Right cardiac atrium (tissue), 5 donors: ENCODE results near the gene ZDHHC11. TPM values are rescaled to one million over a fixed set of nuclear protein-coding genes. Genes with fewer than 3 reads are reported as not detected.
"Not testable (repeated sequence)": the region's sequence is repeated elsewhere in the genome, so short reads cannot be mapped to it uniquely, and the experiment has no call there.

Experiments used
- ATAC-seq, 2 donors: fragments of 200-7000 bp; cut with Tn5 transposase; one replicate each; pipeline versions ENCODE4 v1.8.0 to v1.9.1; 2020; ENCODE audit warnings: moderate library complexity in 2 of 2, mild to moderate bottlenecking in 1 of 2
- DNase-seq, 3 donors: peaks; one replicate each; pipeline ENCODE4 v3.0.0-alpha.2; 2020
- H3K27ac ChIP-seq: one replicate; pipeline ENCODE4 v1.5.1; 2013; ENCODE audit warnings: mild to moderate bottlenecking, low read length, control low read depth, moderate library complexity
- H3K27me3 ChIP-seq: one replicate; pipeline ENCODE4 v1.6.1; 2013; ENCODE audit not compliant: control insufficient read depth, insufficient read depth
- H3K4me1 ChIP-seq: one replicate; pipeline ENCODE4 v1.6.1; 2013; ENCODE audit warnings: low read length; ENCODE audit not compliant: control insufficient read depth, insufficient read depth
- H3K4me3 ChIP-seq: one replicate; pipeline ENCODE4 v1.5.1; 2013; ENCODE audit warnings: low read length, control low read depth
- H3K9me3 ChIP-seq: one replicate; pipeline ENCODE4 v1.6.1; 2013; ENCODE audit warnings: low read length; ENCODE audit not compliant: control insufficient read depth
- WGBS: extraction: QIAGEN DNeasy Blood & Tissue Kit; methylation state at CpG from one replicate; pipeline ENCODE4 v1.1.7; 2013; 5-methylcytosine and 5-hydroxymethylcytosine counted together
- intact Hi-C, 4 donors: fragments of 100-400 bp; cut with DNase I; formaldehyde crosslinking; loops; one replicate each; pipeline versions ENCODE4 v1.11.0 to v1.14.0; 2022 to 2023
- polyA plus RNA-seq: library from polyadenylated mRNA; stranded (reverse); fragments of 200-250 nt; gene quantifications from one replicate; pipeline ENCODE4 v1.2.3, GENCODE V29; 2013
- total RNA-seq, 4 donors: library from RNA; stranded (reverse); fragmentation: NEBNext Ultra II Directional; extraction: Animal tissue kit (Norgen Biotek cat#: 25700); gene quantifications; one replicate each; pipeline ENCODE4 v1.2.1, GENCODE V29; 2021
- donor health status: healthy with polysubstance abuse.
- donor health status: DM: no; HTN: yes; CAD: no.
- donor health status: DM: no; HTN: no; CAD: no.
- donor health status: DM: no; HTN: yes; CAD: no; lungs with severe emphysema.
- donor health status: DM: yes; HTN: yes; CAD: no.

Gene ZDHHC11
- total and polyA plus RNA-seq, 5 donors, result 5.8 to 66.1 (median 25.0) TPM

- intact Hi-C loops, H3K9me3 ChIP-seq, H3K4me1 ChIP-seq, H3K4me3 ChIP-seq, H3K27me3 ChIP-seq, H3K27ac ChIP-seq, DNase-seq: not testable (repeated sequence)
- 0% methylated on average over 1 of the region's 1 CpG for WGBS
- peak in 1 of 2 donors; percentile 45 for ATAC-seq
Measured at GRCh38 chr5:825544-825943, 25.2 kb downstream of the ZDHHC11 start.

GRCh38 chr5:821504-821903, 29.3 kb downstream of the ZDHHC11 start:
- Histone ChIP-seq H3K27ac (no peak overlapping the region), H3K4me1 (no peaks in the 10 kb centered on the region), H3K4me3 (no peak overlapping the region), H3K9me3 (peaks cover 9% of the 10 kb centered on the region), H3K27me3 (no peaks in the 10 kb centered on the region)
- no peak for ATAC-seq
- WGBS, result no CpG with 5 or more reads among the region's 8 CpGs
- intact Hi-C loops, result no loop called here
- DNase-seq, result no peak

- DNase-seq (no peak), ATAC-seq (no peak)
- intact Hi-C loops, result no loop called here
- Histone ChIP-seq H3K4me3 (no peak overlapping the region), H3K27ac (no peak overlapping the region), H3K4me1 (no peaks in the 10 kb centered on the region), H3K9me3 (peaks cover 9% of the 10 kb centered on the region), H3K27me3 (no peaks in the 10 kb centered on the region)
- whole genome bisulfite sequencing, result no CpG with 5 or more reads among the region's 3 CpGs
Measured at GRCh38 chr5:820245-820644, 30.5 kb downstream of the ZDHHC11 start.

GRCh38 chr5:819078-819477, 31.7 kb downstream of the ZDHHC11 start:
- Histone ChIP-seq H3K27me3 (no peaks in the 10 kb centered on the region), H3K4me3 (no peak overlapping the region), H3K27ac (no peak overlapping the region), H3K9me3 (peaks cover 9% of the 10 kb centered on the region), H3K4me1 (no peaks in the 10 kb centered on the region)
- DNase-seq (peak in 1 of 3 donors; percentile 49), ATAC-seq (peak in 1 of 2 donors; percentile 71)
- intact Hi-C loops, result no loop called here
- no CpG with 5 or more reads among the region's 3 CpGs for WGBS

GRCh38 chr5:816176-816575, 34.6 kb downstream of the ZDHHC11 start:
- DNase-seq (no peak), ATAC-seq (no peak)
- Histone ChIP-seq H3K27ac (no peak overlapping the region), H3K4me3 (no peak overlapping the region), H3K4me1 (no peaks in the 10 kb centered on the region), H3K27me3 (no peaks in the 10 kb centered on the region), H3K9me3 (peaks cover 4% of the 10 kb centered on the region)
- no CpG with 5 or more reads among the region's 15 CpGs for WGBS
- intact Hi-C loops, result no loop called here

GRCh38 chr5:815449-815848, 35.3 kb downstream of the ZDHHC11 start:
- H3K27me3 ChIP-seq, result no peaks in the 10 kb centered on the region
- H3K4me3 ChIP-seq, result no peak overlapping the region
- intact Hi-C loops, result no loop called here

GRCh38 chr5:813575-813974, 37.2 kb downstream of the ZDHHC11 start:
- H3K4me1 ChIP-seq, H3K27ac ChIP-seq, H3K9me3 ChIP-seq, intact Hi-C loops, H3K4me3 ChIP-seq, DNase-seq, H3K27me3 ChIP-seq: not testable (repeated sequence)
- WGBS, result no CpG with 5 or more reads among the region's 5 CpGs
- ATAC-seq, result peak; percentile 29 to 51

More at GRCh38 chr5:815449-815848, 35.3 kb downstream of the ZDHHC11 start:
- H3K9me3 ChIP-seq, result peaks cover 2% of the 10 kb centered on the region
- ATAC-seq (no peak), DNase-seq (no peak)
- no CpG with 5 or more reads among the region's 3 CpGs for WGBS
- no peak overlapping the region for H3K27ac ChIP-seq
- H3K4me1 ChIP-seq, result no peaks in the 10 kb centered on the region

- DNase-seq, H3K9me3 ChIP-seq: not testable (repeated sequence)
- 56% methylated on average over 6 of the region's 9 CpGs for WGBS
Measured at GRCh38 chr5:811384-811783, 39.4 kb downstream of the ZDHHC11 start.

GRCh38 chr5:807719-808514, 42.9 kb downstream of the ZDHHC11 start:
- ATAC-seq, result peak in 1 of 2 donors; percentile 55
- WGBS, result 85% methylated on average over 2 of the region's 10 CpGs
- H3K27me3 ChIP-seq, intact Hi-C loops, H3K9me3 ChIP-seq, H3K27ac ChIP-seq, H3K4me3 ChIP-seq, DNase-seq, H3K4me1 ChIP-seq: not testable (repeated sequence)

More at GRCh38 chr5:811384-811783, 39.4 kb downstream of the ZDHHC11 start:
- H3K27me3 ChIP-seq, H3K4me1 ChIP-seq, H3K4me3 ChIP-seq, intact Hi-C loops, H3K27ac ChIP-seq: not testable (repeated sequence)
- peak in 1 of 2 donors; percentile 40 for ATAC-seq

- ATAC-seq, result peak; percentile 33 to 73
- no peak overlapping the region for H3K27ac ChIP-seq
- intact Hi-C loops, result no loop called here
Measured at GRCh38 chr5:801472-801871, 49.3 kb downstream of the ZDHHC11 start.

GRCh38 chr5:801055-801454, 49.7 kb downstream of the ZDHHC11 start:
- DNase-seq, H3K27me3 ChIP-seq, H3K27ac ChIP-seq, H3K4me3 ChIP-seq, intact Hi-C loops, H3K9me3 ChIP-seq, H3K4me1 ChIP-seq: not testable (repeated sequence)
- WGBS, result no CpG with 5 or more reads among the region's 4 CpGs
- ATAC-seq, result peak; percentile 49 to 57

More at GRCh38 chr5:801472-801871, 49.3 kb downstream of the ZDHHC11 start:
- Histone ChIP-seq H3K9me3 (no peaks in the 10 kb centered on the region), H3K4me3 (no peak overlapping the region), H3K4me1 (no peaks in the 10 kb centered on the region), H3K27me3 (no peaks in the 10 kb centered on the region)
- no CpG with 5 or more reads among the region's 6 CpGs for WGBS
- DNase-seq, result peak in 1 of 3 donors; percentile 60
